Left lobe of liver (tissue), 2 donors: ENCODE measurements around the gene ZNF749. TPM values are rescaled to one million over a fixed set of nuclear protein-coding genes. Genes with fewer than 3 reads are reported as not detected.

Experiments used
- ATAC-seq: fragments of 200-7000 bp; cut with Tn5 transposase; one replicate; pipeline ENCODE4 v1.9.1; 2020; ENCODE audit warnings: mild to moderate bottlenecking, moderate library complexity
- DNase-seq: peaks from one replicate; pipeline ENCODE4 v3.0.0-alpha.2; 2020; ENCODE audit warnings: low spot score
- total RNA-seq: library from RNA; stranded (reverse); gene quantifications from one replicate; pipeline ENCODE4 v1.2.1, GENCODE V29; 2021
- donor health status: DM: no; HTN: no; CAD: no; lungs with moderate emphysema.
- donor health status: DM: no; HTN: yes; CAD: no.

The ZNF749 gene
- total RNA-seq: 3.1 TPM

DNA sequence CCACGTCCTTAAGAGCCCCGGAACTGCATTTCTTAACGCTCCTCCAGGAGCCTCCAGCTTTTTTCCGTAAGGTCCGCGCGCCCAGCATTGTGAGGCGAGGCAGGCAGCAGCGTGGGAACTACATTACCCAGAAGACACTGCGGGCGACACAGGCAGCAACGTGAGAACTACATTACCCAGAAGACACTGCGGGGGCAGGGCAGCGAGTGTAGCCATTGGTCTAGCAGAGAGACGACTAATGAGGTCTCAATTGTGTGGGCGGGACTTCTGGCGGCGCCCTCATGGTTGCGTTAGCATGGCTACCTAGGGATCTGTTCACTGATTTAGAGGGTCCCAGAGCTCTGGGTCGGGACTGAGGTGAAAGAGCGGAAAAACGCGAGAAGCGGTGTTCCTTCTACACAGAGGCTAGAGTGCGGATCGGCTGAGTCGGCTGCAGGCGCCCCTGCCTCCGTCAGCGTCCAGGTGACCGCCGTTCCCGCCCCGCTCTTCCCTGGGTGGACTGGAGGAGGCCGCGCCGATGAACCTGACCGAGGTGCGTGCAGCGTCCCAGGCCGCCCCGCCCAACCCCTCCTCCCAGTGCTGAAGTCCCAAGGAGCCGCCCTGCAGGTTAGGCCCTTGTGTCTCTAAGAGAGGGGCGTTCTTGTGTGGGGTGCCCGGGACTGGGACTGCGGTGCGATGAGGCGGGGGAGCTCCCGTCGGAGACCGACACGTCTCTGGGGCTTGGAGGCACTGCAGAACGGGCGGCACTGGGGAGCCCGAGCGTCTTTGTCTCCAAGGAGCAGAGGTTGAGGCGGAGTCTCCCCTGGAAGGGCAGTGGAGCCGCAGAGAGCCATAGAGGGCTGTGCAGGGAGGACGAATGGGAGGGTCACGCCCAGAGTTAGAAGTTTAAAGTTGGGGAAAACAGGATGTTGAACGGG is at the start of gene ZNF749:
Gene ZNF749 (plus strand): TSS at position 264 of the 917 bp plus-strand sequence. CDS start 254 bp downstream, at position 518.
- peak; percentile 98 for DNase-seq
- peak; percentile 99 for ATAC-seq

DNA sequence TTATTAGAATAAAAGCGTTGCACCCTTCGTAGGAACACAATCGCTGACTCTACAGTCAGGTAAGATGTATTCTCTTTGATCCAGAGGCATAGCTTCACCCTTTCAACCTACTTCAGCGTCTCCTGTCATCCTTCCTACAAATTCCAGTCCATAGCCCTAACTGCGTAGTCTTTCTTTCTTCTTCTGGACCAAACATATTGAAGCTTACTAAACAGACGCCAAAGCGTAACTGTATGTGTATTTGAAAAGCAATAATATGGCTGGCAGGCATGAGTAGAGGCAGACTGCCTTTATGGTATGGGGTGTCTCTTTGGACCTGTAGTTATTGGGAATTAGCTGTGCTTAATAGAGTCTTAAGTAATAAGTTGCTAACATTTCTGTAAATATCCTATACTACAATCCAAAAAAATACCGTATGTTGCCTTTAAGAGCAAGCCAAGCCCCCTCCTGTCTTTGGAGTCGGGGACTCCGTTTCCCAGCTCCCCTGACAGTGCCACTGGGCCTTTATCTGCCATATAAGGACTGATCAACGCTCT is 45.9 kb upstream of the ZNF749 start:
- DNase-seq: no peak
- ATAC-seq: no peak

DNA sequence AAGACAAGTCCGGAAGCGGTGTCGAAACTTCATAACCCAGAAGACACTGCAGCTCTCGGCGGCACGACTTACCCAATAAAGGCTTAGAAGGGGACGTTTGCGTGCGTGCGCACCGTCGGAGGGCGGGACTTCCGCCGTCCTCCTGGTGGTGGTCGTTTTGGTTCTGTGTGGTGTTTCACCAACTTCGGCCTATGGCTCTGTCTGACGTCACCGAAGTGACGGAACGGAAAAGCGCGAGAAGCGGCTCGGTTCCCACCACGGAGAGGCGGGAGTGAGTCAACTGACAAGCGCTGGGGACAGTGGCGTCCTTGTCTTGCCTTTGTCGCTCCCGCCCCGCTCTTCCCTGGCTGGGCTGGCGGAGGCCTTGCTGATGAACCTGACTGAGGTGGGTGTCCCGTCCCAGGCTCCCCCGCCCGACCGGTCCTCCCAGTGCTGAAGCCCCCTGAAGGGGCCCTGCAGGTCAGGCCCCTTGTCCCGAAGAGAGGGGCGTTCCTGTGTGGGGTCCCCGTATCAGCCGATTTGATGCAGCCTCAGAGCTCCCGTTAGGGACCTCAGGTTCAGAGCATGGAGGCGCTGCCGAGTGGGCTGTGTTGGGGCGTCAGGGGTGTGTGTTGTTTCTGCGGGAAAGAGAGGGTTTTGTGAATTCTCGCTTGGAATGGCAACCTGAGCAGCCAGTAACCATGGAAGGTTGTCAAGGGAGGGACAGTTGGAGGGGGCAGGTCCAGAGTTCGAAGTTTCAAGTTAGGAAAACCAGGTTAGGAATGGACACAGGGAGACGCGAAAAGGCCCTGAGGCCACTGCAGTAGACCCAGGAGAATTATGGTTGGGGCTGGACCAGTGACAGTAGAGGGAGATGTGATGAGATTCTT is 45.2 kb upstream of the ZNF749 start, which contains the start of gene ZNF548:
Gene ZNF548 (plus strand): TSS at position 125 of the 869 bp plus-strand sequence. CDS start 246 bp downstream, at position 371.
- ATAC-seq (peak; percentile 98), DNase-seq (peak; percentile 94)

DNA sequence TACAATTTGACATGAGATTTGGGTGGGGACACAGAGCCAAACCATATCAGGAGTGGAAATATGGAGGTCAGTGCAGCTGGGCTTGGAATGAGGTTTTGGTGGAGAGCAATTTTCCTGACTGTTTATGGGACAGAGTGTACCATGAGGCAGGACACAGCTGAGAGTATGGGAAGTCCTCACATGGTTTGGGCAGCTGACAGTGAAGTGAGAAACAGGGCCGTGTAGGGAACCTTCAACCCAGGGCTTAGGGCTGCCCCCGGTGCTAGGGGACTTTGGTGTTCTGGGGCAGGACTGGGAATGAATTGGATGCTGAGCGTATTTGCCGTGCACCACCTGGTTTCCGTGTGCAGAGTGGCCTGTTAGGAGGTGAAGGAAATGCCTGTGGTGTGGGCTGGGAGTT is 39.4 kb upstream of the ZNF749 start:
- no peak for ATAC-seq

DNA sequence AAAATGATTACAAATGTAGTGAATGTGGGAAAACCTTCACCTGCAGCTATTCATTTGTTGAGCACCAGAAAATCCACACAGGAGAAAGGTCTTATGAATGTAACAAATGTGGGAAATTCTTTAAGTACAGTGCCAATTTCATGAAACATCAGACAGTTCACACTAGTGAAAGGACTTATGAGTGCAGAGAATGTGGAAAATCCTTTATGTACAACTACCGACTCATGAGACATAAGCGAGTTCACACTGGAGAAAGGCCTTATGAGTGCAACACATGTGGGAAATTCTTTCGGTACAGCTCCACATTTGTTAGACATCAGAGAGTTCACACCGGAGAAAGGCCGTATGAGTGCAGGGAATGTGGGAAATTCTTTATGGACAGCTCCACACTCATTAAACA is 36.3 kb upstream of the ZNF749 start:
- no peak for DNase-seq
- ATAC-seq: no peak

More for the DNA sequence above, 39.4 kb upstream of the ZNF749 start:
- DNase-seq: no peak

DNA sequence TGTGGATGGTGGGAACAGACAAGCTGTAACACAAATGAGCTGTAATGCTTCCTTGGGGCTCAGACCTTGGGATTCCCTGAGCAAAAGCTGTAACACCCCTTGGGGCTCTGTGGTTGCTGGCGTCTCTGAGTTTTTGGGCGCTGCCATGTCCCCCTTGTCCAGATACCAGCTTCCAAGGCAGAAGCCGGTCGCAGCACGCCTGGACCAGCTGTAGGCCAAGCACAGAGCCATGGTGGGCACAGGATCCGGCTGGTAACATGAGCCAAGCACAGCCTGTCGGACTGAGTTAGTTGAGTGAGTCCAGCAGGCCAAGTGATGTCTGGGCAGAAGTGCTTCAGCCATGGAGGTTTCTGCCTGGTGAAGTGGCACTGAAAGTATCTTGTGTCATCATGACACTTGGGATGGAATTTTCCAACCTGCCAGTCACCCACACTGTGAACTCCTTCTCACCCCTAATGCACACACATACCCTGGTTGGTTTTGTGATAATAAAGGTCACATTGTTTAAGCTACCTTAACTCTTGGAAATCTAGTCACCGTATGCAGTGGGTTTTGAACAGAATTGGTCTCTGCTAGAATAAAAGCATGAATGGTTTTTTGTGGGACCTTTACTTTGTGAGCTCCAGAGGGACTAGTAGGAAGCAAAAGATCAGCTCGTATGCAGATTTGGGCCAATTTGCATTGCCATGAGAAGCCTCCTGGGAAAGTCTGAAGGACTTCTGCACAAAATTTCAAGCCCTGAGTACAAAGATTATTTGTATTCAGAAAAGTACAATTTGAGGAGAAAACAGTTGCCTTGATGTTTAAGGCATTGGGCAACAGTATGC is 31.2 kb upstream of the ZNF749 start:
- no peak for DNase-seq
- no peak for ATAC-seq

DNA sequence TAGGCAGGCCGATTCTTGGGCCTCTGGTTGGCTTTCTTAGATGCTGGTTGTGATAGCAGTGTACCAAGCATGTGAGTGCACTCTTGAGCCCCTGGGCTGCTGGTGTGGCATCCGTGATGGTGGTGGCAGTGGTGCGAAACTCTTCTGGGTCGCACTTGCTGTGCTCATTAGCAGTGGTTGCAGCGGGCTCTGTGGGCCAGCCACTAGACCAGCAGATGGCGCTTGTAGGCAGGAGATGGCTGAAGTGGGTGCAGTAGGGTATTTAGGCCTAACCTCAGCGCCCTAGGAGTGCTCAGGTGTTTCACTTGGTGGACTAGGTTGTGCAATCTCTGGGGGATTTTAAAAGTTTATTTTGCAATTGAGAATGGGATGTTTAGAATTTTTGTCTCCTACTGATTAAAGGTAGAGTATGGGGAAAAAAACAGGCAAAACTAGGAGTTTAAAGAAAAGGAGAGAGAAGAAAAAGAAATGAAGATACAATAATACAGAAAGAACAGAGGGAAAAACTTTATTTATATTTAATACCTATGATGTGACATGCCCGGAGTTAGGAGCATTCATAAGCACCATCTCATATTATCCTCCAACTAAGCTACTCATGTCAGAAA is 28.5 kb upstream of the ZNF749 start:
- DNase-seq (peak; percentile 55), ATAC-seq (peak; percentile 70)

DNA sequence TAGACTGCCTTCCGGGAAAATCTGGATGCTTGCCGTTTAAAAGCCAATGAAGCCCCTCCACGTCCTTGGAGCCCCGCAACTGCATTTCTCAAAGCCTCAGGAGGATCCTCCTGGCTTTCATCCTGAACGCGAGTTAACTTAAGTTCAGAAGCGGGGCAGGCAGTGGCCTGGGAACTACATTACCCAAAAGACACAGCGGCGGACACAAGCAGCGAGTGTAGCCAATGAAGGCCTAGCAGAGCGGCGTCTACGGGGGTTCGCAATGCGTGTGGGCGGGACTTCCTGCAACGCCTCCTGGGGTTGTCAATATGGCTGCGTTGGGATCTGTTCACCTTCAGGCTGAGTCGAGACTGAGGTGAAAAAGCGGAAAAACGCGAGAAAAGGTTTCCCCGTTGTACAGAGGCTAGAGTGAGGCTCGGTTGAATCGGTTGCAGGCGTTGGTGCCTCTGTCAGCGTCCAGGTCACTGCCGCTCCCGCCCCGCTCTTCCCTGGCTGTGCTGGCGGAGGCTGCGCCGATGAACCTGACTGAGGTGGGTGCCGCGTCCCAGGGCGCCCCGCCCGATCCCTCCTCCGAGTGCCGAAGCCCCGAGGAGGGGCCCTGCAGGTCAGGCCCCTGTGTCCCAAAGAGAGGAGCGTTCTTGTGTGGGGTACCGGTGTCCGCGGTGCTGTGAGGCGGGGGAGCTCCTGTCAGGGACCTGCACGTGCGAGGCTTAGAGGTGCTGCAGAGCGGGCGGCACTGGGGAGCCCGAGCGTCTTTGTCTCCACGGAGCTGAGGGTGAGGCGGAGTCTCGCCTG is 24.1 kb upstream of the ZNF749 start, which contains the start of gene ZNF17:
Gene ZNF17 (plus strand): TSS at position 285 of the 795 bp plus-strand sequence. CDS start 2,455 bp downstream, outside the sequence.
- DNase-seq (peak; percentile 94), ATAC-seq (peak; percentile 100)

DNA sequence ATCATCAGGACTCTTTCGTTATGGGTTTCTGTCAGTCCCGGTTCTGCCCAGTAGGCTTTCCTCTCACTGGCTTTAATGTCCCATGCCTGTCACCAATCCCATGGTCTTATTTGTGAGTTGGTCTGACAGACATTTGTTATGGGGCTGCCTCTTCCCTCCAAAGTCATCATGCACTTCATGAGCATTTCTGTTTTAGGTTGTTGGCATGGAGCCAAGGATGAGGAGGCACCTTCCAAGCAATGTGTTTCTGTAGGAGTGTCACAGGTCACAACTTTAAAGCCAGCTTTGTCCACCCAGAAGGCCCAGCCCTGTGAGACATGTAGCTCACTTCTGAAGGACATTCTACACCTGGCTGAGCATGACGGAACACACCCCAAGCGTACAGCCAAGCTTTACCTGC is 15.7 kb upstream of the ZNF749 start:
- DNase-seq: no peak
- ATAC-seq: no peak

DNA sequence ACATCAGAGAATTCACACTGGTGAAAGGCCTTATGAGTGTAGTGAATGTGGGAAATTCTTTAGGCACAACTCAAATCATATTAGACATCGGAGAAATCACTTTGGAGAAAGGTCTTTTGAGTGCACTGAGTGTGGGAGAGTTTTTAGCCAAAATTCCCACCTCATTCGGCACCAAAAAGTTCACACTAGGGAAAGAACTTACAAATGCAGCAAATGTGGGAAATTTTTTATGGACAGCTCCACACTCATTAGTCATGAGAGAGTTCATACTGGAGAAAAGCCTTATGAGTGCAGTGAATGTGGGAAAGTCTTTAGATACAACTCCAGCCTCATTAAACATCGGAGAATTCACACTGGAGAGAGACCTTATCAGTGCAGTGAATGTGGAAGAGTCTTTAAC is 14.1 kb upstream of the ZNF749 start:
- DNase-seq (no peak), ATAC-seq (no peak)

DNA sequence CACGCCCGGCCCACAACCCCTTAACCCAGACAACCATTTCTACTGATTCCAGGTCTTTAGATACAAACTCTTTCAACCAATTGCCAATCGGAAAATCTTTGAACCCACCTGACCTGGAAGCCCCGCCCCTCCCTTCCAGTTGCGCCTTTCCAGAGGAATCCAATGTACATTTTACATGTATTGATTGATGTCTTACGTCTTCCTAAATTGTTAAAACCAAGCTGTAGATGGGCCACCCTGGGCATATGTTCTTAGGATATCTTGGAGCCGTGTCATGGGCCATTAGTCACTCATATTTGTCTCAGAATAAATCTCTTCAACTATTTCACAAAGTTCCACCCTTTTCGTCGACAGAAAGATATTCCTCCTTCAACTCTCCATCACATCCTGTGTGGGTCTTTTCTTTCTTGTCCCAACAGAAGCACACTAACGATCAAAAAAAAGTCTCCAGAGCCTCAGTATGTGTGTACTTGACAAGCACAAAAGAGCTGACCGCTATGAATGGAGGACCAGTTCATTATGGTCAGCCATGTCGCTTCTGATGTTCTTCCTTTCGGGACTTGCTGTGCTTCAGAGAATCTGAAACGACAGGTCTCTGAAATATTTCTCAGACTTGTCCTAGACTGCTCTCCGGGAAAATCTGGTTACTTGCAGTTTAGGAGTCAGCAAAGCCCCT is 601 bp upstream of the ZNF749 start:
- ATAC-seq (peak; percentile 4), DNase-seq (no peak)

DNA sequence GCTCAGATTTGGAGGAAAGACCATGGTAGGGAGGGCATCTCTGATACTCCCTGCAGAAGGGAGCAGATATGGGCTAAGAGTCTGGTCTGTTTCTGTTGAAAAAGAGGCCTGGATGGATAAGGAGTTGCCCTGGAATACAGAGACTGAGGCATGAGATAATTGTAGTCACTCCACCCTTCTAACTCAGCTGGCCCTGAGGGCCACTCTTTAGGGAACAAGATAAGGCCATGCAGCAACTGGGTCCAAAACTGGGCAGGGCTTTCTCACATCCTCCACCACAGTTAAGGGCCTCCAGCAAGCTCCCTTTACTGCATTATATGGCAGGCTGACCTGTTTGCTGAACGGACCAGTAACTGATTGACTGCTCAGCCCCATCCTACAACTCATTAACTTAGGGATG is 1.3 kb downstream of the ZNF749 start:
- DNase-seq (no peak), ATAC-seq (no peak)

DNA sequence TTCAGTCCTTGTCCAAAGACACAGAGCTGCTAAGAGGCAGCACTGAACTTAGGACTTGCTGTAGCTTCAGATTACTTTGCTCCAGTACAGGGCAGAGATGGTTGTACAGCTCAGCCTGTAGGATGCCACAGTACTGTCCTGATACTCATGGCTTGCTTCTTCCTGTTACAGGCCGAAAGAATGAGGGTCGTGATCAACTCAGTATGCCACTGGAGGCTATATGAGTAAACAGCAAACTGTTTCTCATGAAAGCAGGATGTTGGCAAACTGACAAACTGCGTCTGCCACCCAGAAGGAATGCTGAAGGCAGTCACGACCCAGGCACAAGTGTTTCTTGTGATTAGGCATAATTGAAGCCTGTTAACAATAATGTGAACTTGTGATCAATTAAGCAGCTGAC is 2.8 kb downstream of the ZNF749 start:
- DNase-seq (no peak), ATAC-seq (no peak)

DNA sequence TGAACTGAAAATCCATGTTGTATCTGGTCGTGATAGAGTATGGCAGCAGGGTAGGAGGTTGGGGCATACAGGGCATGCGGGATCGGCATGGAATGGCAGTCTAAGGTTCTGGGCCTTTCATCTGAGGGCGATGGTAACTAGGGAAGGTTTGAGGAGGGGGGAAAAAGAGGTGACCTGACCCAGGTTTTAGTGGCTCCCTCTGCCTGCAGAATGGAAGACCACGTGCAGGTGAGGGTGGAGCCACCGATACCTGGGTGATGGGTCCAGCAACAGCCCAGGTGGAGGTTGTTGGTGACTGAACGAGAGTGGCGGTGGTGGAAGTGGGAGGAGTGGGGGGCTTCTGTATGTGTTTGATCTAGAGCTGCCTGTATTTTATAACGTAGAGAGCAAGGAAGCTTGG is 3.8 kb downstream of the ZNF749 start:
- ATAC-seq (no peak), DNase-seq (no peak)

DNA sequence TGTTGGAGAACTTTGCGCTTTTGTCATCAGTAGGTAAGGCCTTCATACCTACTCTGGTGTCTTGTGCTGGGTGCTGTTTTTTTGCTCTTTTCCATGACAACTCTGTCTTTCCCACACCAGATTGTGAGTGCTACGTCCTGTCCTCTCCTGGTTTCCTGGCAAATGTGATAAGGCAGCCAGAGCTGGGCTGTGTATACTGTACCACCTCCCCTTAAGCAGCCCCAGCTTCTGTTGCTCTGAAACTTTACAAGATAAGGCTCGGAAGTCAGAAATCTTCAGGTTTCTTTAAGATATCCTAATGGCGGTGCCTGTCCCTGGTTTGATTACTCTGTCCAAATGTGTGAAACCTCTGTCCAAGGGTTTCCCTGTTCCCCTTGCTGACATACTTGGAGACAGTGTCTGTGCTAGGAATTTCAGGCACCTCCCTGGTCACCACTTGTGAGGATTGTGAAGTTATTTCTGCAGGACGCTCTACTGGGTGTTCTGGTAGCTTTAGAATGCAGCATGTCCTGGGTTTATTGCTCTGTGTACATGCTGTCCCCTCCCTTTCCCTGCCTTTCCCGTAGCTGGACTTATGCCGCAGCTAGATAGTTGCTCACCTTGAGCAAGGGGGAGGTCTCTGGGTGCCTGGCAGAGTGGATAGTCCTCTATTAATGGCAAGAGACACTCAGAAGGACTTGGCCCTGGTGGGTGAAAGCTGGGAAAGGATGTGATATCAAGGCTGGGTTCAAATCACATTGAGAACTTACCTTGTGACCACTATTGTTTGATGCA is 7.0 kb downstream of the ZNF749 start:
- ATAC-seq: no peak
- no peak for DNase-seq

DNA sequence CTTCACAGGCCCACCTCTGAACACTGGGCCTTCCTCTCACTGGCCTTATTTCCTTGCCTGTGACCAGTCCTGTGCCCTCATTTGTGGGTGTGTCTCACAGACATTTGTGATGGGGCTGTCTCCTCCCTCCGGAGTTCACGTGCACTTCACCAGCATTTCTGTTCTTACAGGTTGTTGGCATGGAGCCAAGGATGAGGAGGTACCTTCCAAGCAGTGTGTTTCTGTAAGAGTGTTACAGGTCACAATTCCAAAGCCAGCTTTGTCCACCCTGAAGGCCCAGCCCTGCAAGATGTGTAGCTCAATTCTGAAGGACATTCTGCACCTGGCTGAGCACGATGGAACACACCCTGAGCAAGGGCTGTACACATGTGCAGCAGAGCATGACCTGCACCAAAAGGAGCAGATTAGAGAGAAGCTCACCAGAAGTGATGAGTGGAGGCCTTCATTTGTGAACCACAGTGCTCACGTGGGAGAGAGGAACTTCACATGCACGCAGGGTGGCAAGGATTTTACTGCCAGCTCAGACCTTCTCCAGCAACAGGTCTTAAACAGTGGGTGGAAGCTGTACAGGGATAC is 8.1 kb downstream of the ZNF749 start:
- ATAC-seq (no peak), DNase-seq (no peak)

DNA sequence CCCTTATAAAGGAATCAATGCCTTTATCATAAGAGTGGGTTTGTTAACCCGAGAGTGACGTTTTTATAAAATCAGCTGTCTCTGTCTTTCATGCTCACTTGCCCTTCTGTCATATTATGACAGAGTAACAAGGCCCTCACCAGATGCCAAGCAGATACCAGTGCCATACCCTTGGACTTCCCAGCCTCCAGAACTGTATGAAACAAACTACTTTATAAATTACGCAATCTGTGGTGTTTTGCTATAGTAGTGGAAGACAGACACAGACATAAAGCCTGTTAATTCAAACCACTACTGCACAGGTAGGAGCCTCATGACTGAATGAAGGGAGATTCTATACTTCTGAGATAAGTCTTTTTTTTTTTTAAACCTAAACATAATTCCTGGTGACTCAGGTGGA is 17.2 kb downstream of the ZNF749 start:
- ATAC-seq (no peak), DNase-seq (no peak)
